Ramos (cell line): Measurements from ENCODE around the gene NSMF.

Experiments
- in situ Hi-C: fragments of 300-500 bp; cut with MboI; formaldehyde crosslinking; loops from one replicate; pipeline ENCODE4 v1.14.3; 2022; ENCODE audit warnings: low sequenced_read_pairs; ENCODE audit not compliant: unreplicated experiment

The NSMF gene

GRCh38 chr9:137492464-137493363 lies 33.6 kb upstream of the NSMF start:
- in situ Hi-C loops, result no loop called here

GRCh38 chr9:137491735-137492432 lies 32.8 kb upstream of the NSMF start:
- in situ Hi-C loops, result no loop called here

- in situ Hi-C loops, result no loop called here
Measured at GRCh38 chr9:137490532-137491186, 31.5 kb upstream of the NSMF start.

GRCh38 chr9:137488906-137489305 lies 29.8 kb upstream of the NSMF start:
- in situ Hi-C loops, result no loop called here

GRCh38 chr9:137488327-137488653 lies 29.2 kb upstream of the NSMF start:
- in situ Hi-C loops, result no loop called here

GRCh38 chr9:137487454-137488326 lies 28.6 kb upstream of the NSMF start:
- in situ Hi-C loops, result no loop called here

- in situ Hi-C loops, result no loop called here
Measured at GRCh38 chr9:137486545-137487453, 27.7 kb upstream of the NSMF start.

GRCh38 chr9:137486141-137486490 lies 27.0 kb upstream of the NSMF start:
- in situ Hi-C loops, result no loop called here

GRCh38 chr9:137485343-137486140 lies 26.4 kb upstream of the NSMF start:
- in situ Hi-C loops, result no loop called here

GRCh38 chr9:137484551-137485315 lies 25.6 kb upstream of the NSMF start:
- in situ Hi-C loops, result no loop called here

GRCh38 chr9:137482094-137482781 lies 23.1 kb upstream of the NSMF start:
- in situ Hi-C loops, result no loop called here

GRCh38 chr9:137480686-137481683 lies 21.9 kb upstream of the NSMF start:
- in situ Hi-C loops, result no loop called here

GRCh38 chr9:137479892-137480685 lies 21.0 kb upstream of the NSMF start:
- in situ Hi-C loops, result no loop called here

- in situ Hi-C loops, result no loop called here
Measured at GRCh38 chr9:137478962-137479861, 20.1 kb upstream of the NSMF start.
